ENCODE results near the gene TRNP1. TPM values are rescaled to one million over a fixed set of nuclear protein-coding genes. Genes with fewer than 3 reads are reported as not detected.
A peak's percentile ranks its signal among the peaks of the same experiment; 100 is the strongest.
"Not testable (repeated sequence)": the region's sequence is repeated elsewhere in the genome, so short reads cannot be mapped to it uniquely, and the experiment has no call there.

Gene TRNP1
- total RNA-seq, 1 experiment from 2014 or later: 7.9 TPM

DNA sequence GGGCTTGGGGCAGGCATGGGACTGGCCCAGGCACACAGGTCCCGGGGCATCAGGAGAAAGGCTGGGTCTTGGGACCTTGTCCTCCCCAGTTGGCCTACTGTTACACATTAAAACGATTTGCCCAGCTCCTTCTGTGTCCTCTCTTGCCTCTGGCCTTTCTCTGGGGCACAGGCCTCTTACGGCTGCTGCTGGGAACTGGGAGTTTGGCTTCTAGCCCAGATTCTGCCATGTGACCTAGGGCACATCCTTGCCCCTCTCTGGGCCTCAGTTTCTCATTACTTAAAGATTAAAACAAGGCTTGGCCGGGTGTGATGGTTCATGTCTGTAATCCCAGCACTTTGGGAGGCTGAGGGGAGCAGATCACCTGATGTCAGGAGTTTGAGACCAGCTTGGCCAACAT lies 47.2 kb upstream of the TRNP1 start:
- ChIA-PET CTCF (no interaction called here), POLR2A (ENCODE audit: unreplicated experiment) (interaction anchor here (0.6 kb wide), 1 partner anchor 107 kb away, joined by 5 read pairs; no protein-coding TSS in a partner anchor)
- H3K27ac ChIP-seq: no peak overlapping the region
- H3K4me1 ChIP-seq (replicated peaks; ENCODE audit: insufficient read depth): no peaks in the 10 kb centered on the region
- no TSS peak for BruUV-seq (replicated peaks)
- no peak overlapping the region for H2AFZ ChIP-seq
- H3K79me2 ChIP-seq (ENCODE audit: low read depth): no peaks in the 10 kb centered on the region
- intact Hi-C loops (cut with micrococcal nuclease; ENCODE audit: unreplicated experiment): no loop called here
- DNase-seq: no peak
- no peak overlapping the region for H3K4me3 ChIP-seq
- no peak overlapping the region for H3K4me2 ChIP-seq
- no peak for TF ChIP-seq EZH2 (IDR thresholded peaks at IDR 0.05; ENCODE audit: low read depth)
- TF ChIP-seq, protein P1, sequence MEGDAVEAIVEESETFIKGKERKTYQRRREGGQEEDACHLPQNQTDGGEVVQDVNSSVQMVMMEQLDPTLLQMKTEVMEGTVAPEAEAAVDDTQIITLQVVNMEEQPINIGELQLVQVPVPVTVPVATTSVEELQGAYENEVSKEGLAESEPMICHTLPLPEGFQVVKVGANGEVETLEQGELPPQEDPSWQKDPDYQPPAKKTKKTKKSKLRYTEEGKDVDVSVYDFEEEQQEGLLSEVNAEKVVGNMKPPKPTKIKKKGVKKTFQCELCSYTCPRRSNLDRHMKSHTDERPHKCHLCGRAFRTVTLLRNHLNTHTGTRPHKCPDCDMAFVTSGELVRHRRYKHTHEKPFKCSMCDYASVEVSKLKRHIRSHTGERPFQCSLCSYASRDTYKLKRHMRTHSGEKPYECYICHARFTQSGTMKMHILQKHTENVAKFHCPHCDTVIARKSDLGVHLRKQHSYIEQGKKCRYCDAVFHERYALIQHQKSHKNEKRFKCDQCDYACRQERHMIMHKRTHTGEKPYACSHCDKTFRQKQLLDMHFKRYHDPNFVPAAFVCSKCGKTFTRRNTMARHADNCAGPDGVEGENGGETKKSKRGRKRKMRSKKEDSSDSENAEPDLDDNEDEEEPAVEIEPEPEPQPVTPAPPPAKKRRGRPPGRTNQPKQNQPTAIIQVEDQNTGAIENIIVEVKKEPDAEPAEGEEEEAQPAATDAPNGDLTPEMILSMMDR (conservative IDR thresholded peaks at IDR 0.05): no peak
- H4K20me1 ChIP-seq (ENCODE audit: insufficient read depth): no peaks in the 10 kb centered on the region; the same call in 1 of the 2 replicates
- H3F3A ChIP-seq (ENCODE audit: insufficient read depth, low read depth): peaks cover 40% of the 10 kb centered on the region; the same call in 1 of the 2 replicates
- H3K36me3 ChIP-seq (ENCODE audit: low read depth): no peaks in the 10 kb centered on the region
- no peaks in the 10 kb centered on the region for H3K9me2 ChIP-seq (ENCODE audit: insufficient read depth)
- H3K27me3 ChIP-seq (ENCODE audit: insufficient read depth, low read depth): no peaks in the 10 kb centered on the region
- H3K9me3 ChIP-seq (ENCODE audit: insufficient read depth, low read depth): no peaks in the 10 kb centered on the region

DNA sequence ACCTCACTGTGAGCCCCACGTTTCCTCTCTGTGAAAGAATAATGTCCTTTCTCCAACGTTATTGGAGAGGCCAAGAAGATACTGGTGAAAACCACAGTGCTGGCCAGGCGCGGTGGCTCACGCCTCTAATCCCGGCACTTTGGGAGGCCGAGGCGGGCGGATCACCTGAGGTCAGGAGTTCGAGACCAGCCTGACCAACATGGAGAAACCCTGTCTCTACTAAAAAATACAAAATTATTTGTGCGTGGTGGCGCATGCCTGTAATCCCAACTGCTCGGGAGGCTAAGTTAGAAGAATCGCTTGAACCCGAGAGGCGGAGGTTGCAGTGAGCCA lies 44.8 kb upstream of the TRNP1 start:
- H3K36me3 ChIP-seq (ENCODE audit: low read depth); H3K4me2 ChIP-seq; DNase-seq; H3K27ac ChIP-seq; POLR2A ChIA-PET (ENCODE audit: unreplicated experiment); H2AFZ ChIP-seq; H3K4me3 ChIP-seq; BruUV-seq (replicated peaks); intact Hi-C loops (cut with micrococcal nuclease; ENCODE audit: unreplicated experiment); CTCF ChIA-PET; H3K27me3 ChIP-seq (ENCODE audit: insufficient read depth, low read depth); H3K9me3 ChIP-seq (ENCODE audit: insufficient read depth, low read depth); H3K4me1 ChIP-seq (replicated peaks; ENCODE audit: insufficient read depth); H3K79me2 ChIP-seq (ENCODE audit: low read depth); H4K20me1 ChIP-seq (ENCODE audit: insufficient read depth); H3K9me2 ChIP-seq (ENCODE audit: insufficient read depth): not testable (repeated sequence)
- H3F3A ChIP-seq (ENCODE audit: insufficient read depth, low read depth): peaks cover 40% of the 10 kb centered on the region; the same call in 1 of the 2 replicates

DNA sequence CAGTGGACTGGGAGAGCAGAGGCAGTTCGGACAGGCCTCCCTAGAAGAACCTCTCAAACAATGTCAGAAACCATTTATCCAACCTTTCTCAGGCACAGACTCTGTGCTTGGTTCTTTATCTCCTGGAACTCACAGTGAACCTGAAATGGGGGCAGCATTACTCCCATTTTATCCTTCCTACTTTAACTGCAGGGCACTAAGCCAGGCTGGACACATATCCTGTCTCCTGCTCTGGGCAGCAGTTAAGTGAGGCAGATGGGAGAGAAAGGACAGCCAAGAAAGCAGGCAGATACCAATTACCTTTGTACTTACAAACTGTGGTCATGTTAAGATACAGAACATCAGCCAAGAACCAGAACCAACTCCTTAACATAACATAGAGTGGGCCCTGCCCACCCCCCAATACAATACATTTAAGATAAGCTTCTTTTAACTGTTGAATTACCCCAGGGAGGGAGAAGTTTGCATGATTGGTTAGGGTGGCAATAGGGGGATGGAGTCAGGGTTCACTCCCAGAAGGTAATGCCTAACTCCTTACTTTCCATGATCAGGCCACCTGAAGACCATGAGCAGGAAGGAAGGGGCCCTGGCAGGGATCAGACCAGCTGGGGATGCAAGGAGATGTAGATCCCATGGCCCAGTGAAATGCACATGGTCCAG lies 44.1 kb upstream of the TRNP1 start:
- ChIA-PET POLR2A (ENCODE audit: unreplicated experiment) (no interaction called here), CTCF (no interaction called here)
- H3K4me1 ChIP-seq (replicated peaks; ENCODE audit: insufficient read depth): no peaks in the 10 kb centered on the region
- H3K4me3 ChIP-seq: no peak overlapping the region
- no peaks in the 10 kb centered on the region for H3K9me3 ChIP-seq (ENCODE audit: insufficient read depth, low read depth)
- H3K79me2 ChIP-seq (ENCODE audit: low read depth): no peaks in the 10 kb centered on the region
- TF ChIP-seq EZH2 (IDR thresholded peaks at IDR 0.05; ENCODE audit: low read depth): no peak
- TF ChIP-seq, protein P1 (conservative IDR thresholded peaks at IDR 0.05): no peak
- 0 out of 2 replicates have a peak, but pooled peaks cover 3% of the 10 kb centered on the region for H3K36me3 ChIP-seq (ENCODE audit: low read depth)
- no peak overlapping the region for H3K27ac ChIP-seq
- DNase-seq: no peak
- H3K9me2 ChIP-seq (ENCODE audit: insufficient read depth): no peaks in the 10 kb centered on the region
- H3K4me2 ChIP-seq: no peak overlapping the region
- intact Hi-C loops (cut with micrococcal nuclease; ENCODE audit: unreplicated experiment): no loop called here
- no peak overlapping the region for H2AFZ ChIP-seq
- BruUV-seq (replicated peaks): TSS peak; percentile 11
- H3K27me3 ChIP-seq (ENCODE audit: insufficient read depth, low read depth): no peaks in the 10 kb centered on the region
- H3F3A ChIP-seq (ENCODE audit: insufficient read depth, low read depth): peaks cover 40% of the 10 kb centered on the region; the same call in 1 of the 2 replicates
- H4K20me1 ChIP-seq (ENCODE audit: insufficient read depth): no peaks in the 10 kb centered on the region

- H3K79me2 ChIP-seq (ENCODE audit: low read depth): no peaks in the 10 kb centered on the region
- peak in 1 of 2 experiments; percentile 18 for DNase-seq
- no peaks in the 10 kb centered on the region for H4K20me1 ChIP-seq (ENCODE audit: insufficient read depth)
- peaks cover 40% of the 10 kb centered on the region; the same call in 1 of the 2 replicates for H3F3A ChIP-seq (ENCODE audit: insufficient read depth, low read depth)
- ChIA-PET CTCF (no interaction called here), POLR2A (ENCODE audit: unreplicated experiment) (no interaction called here)
- intact Hi-C loops (cut with micrococcal nuclease; ENCODE audit: unreplicated experiment): no loop called here
- no peaks in the 10 kb centered on the region for H3K4me1 ChIP-seq (replicated peaks; ENCODE audit: insufficient read depth)
- no peak overlapping the region for H3K27ac ChIP-seq
- H3K27me3 ChIP-seq (ENCODE audit: insufficient read depth, low read depth): no peaks in the 10 kb centered on the region
- no peaks in the 10 kb centered on the region for H3K9me3 ChIP-seq (ENCODE audit: insufficient read depth, low read depth)
- H3K36me3 ChIP-seq (ENCODE audit: low read depth): 0 out of 2 replicates have a peak, but pooled peaks cover 3% of the 10 kb centered on the region
- H3K4me3 ChIP-seq: no peak overlapping the region
- no TSS peak for BruUV-seq (replicated peaks)
- no peaks in the 10 kb centered on the region for H3K9me2 ChIP-seq (ENCODE audit: insufficient read depth)
- no peak overlapping the region for H2AFZ ChIP-seq
- TF ChIP-seq EZH2 (IDR thresholded peaks at IDR 0.05; ENCODE audit: low read depth): no peak
- TF ChIP-seq, protein P1 (conservative IDR thresholded peaks at IDR 0.05): no peak
- no peak overlapping the region for H3K4me2 ChIP-seq
Observed at GRCh38 chr1:26949926-26950319, 43.6 kb upstream of the TRNP1 start.

Measured in PC-9 (cell line).